ENCODE measurements around the gene FCER2. TPM values are rescaled to one million over a fixed set of nuclear protein-coding genes. Genes with fewer than 3 reads are reported as not detected.

The FCER2 gene
- total and polyA plus RNA-seq, 2 of the 13 experiments (the other 11 are each of a cell fraction or from before 2014, with no cell fraction given): not detected

GRCh38 chr19:7729831-7730285 lies 27.9 kb upstream of the FCER2 start (continued):
- TF ChIP-seq ZNF784 (CRISPR knock-in tag; IDR thresholded peaks at IDR 0.05; ENCODE audit: borderline replicate concordance) (no peak), TOPORS (CRISPR knock-in tag; IDR thresholded peaks at IDR 0.05) (no peak), KLF15 (CRISPR knock-in tag; IDR thresholded peaks at IDR 0.05; ENCODE audit: borderline replicate concordance) (no peak), BCL6 (CRISPR knock-in tag; IDR thresholded peaks at IDR 0.05) (no peak), NCOA1 (CRISPR knock-in tag; IDR thresholded peaks at IDR 0.05) (no peak), ATF3 (CRISPR knock-in tag; IDR thresholded peaks at IDR 0.05) (no peak)

GRCh38 chr19:7729211-7729610 lies 27.3 kb upstream of the FCER2 start:
- H3K9ac ChIP-seq (ENCODE audit: insufficient read depth, low read depth, low read length): no peak overlapping the region
- 0% methylated on average over 2 of the region's 16 CpGs for WGBS (ENCODE audit: low lambda C conversion rate)
- H2AFZ ChIP-seq (ENCODE audit: low read length): no peak overlapping the region
- in situ Hi-C loops (cut with HindIII; ENCODE audit: extremely low pct_ligation_motif_present, low pct_unique_long_range_greater_than_20kb): no loop called here
- no peaks in the 10 kb centered on the region for H4K20me1 ChIP-seq (ENCODE audit: insufficient read depth, low read length)
- no peak overlapping the region for H3K27ac ChIP-seq (ENCODE audit: extremely low read length, insufficient read depth, low read length)
- intact Hi-C loops (cut with micrococcal nuclease; ENCODE audit: unreplicated experiment): no loop called here
- H3K4me2 ChIP-seq (ENCODE audit: low read depth, low read length): no peak overlapping the region
- no peak overlapping the region for H3K4me3 ChIP-seq (replicated peaks in 1 of 3; ENCODE audit: insufficient read depth in 1 of 3, low read depth in 2 of 3, low read length in 3 of 3)
- CTCF ChIA-PET (ENCODE audit: low intra/inter-chr PET ratio, low total read pairs): no interaction called here
- H3K9me3 ChIP-seq (ENCODE audit: low read length): no peaks in the 10 kb centered on the region
- peaks cover 1 to 31% of the 10 kb centered on the region in 2 experiments; a peak in 3 of 5 replicates for H3K27me3 ChIP-seq (ENCODE audit: control insufficient read depth in 1 of 2, insufficient read depth in 2 of 2, low read length in 2 of 2)
- no peak for FAIRE-seq
- no peak for TF ChIP-seq ZNF7 (CRISPR knock-in tag; IDR thresholded peaks at IDR 0.05)
- TF ChIP-seq MAFK (conservative IDR thresholded peaks at IDR 0.05 in 1 of 2, IDR thresholded peaks at IDR 0.05 in 1 of 2; ENCODE audit: low read length in 2 of 2): no peak
- TF ChIP-seq ZMAT3 (CRISPR knock-in tag; conservative IDR thresholded peaks at IDR 0.05): no peak
- TF ChIP-seq ZBTB39 (CRISPR knock-in tag; IDR thresholded peaks at IDR 0.05): no peak
- no peak for TF ChIP-seq ZNF138 (CRISPR knock-in tag; IDR thresholded peaks at IDR 0.05; ENCODE audit: low read depth)
- no peak for TF ChIP-seq ZNF331 (CRISPR knock-in tag; IDR thresholded peaks at IDR 0.05)
- TF ChIP-seq ZNF12 (CRISPR knock-in tag; IDR thresholded peaks at IDR 0.05): no peak
- no peak for TF ChIP-seq ZBTB33 (CRISPR knock-in tag; IDR thresholded peaks at IDR 0.05)
- POLR2A ChIA-PET: no interaction called here
- no peak for DNase-seq (ENCODE audit: low spot score)
- ATAC-seq: no peak
- H3K4me1 ChIP-seq (ENCODE audit: insufficient read depth, low read length): no peaks in the 10 kb centered on the region
- BruUV-seq (replicated peaks): no TSS peak
- H3K36me3 ChIP-seq (replicated peaks in 1 of 2; ENCODE audit: control insufficient read depth in 1 of 2, insufficient read depth in 2 of 2, low read length in 2 of 2): no peaks in the 10 kb centered on the region
- no peaks in the 10 kb centered on the region for H3K79me2 ChIP-seq (ENCODE audit: insufficient read depth, low read length)
